Liver (tissue), 9 donors: Measurements from ENCODE around the gene HLCS. TPM values are rescaled to one million over a fixed set of nuclear protein-coding genes. Genes with fewer than 3 reads are reported as not detected.

Experiments used
- DNase-seq: peaks from one replicate; pipeline ENCODE4 v3.0.0-alpha.2; 2017; ENCODE audit warnings: low spot score
- H3K27ac ChIP-seq, 2 donors: one replicate each; pipeline ENCODE4 v1.7.0; 2013; ENCODE audit warnings: inconsistent platforms in 2 of 2, low read length in 2 of 2, control low read depth in 1 of 2, low read depth in 1 of 2, mild to moderate bottlenecking in 1 of 2
- H3K27me3 ChIP-seq, 4 donors: one replicate each; pipeline versions ENCODE4 v1.6.1 to v1.7.0; 2013; ENCODE audit warnings: low read length in 3 of 4, inconsistent platforms in 1 of 4, mild to moderate bottlenecking in 1 of 4, moderate library complexity in 1 of 4; ENCODE audit not compliant: control insufficient read depth in 4 of 4, insufficient read depth in 4 of 4
- H3K36me3 ChIP-seq, 4 donors: one replicate each; pipeline versions ENCODE4 v1.6.1 to v1.7.0; 2013; ENCODE audit warnings: low read length in 3 of 4, mild to moderate bottlenecking in 3 of 4, low read depth in 1 of 4, moderate library complexity in 1 of 4; ENCODE audit not compliant: control insufficient read depth in 4 of 4, insufficient read depth in 3 of 4
- H3K4me1 ChIP-seq, 4 donors: one replicate each; pipeline versions ENCODE4 v1.6.1 to v1.7.0; 2013; ENCODE audit warnings: low read length in 3 of 4, mild to moderate bottlenecking in 3 of 4, moderate library complexity in 1 of 4; ENCODE audit not compliant: control insufficient read depth in 4 of 4, insufficient read depth in 4 of 4
- H3K4me3 ChIP-seq, 3 donors: one replicate each; pipeline versions ENCODE4 v1.6.1 to v1.7.0; 2013; ENCODE audit warnings: low read length in 3 of 3, control low read depth in 1 of 3, low read depth in 1 of 3, mild to moderate bottlenecking in 1 of 3
- H3K9ac ChIP-seq, 2 donors: one replicate each; pipeline ENCODE4 v1.7.0; 2013; ENCODE audit warnings: low read length in 2 of 2, mild to moderate bottlenecking in 2 of 2, moderate library complexity in 2 of 2, control low read depth in 1 of 2, low read depth in 1 of 2
- H3K9me3 ChIP-seq, 4 donors: one replicate each; pipeline versions ENCODE4 v1.6.1 to v1.7.0; 2013; ENCODE audit warnings: low read length in 3 of 4; ENCODE audit not compliant: control insufficient read depth in 4 of 4
- ATF3 ChIP-seq: IDR thresholded peaks from 2 replicates; pipeline ENCODE4 v1.6.1; 2016; ENCODE audit warnings: antibody characterized with exemption
- FOXA1 ChIP-seq: IDR thresholded peaks from 2 replicates; pipeline ENCODE4 v1.6.1; 2016; ENCODE audit warnings: antibody characterized with exemption
- HNF4A ChIP-seq, 2 donors: conservative IDR thresholded peaks; 2 replicates each; pipeline ENCODE4 v1.6.1; 2016; ENCODE audit warnings: antibody characterized with exemption in 2 of 2, mild to moderate bottlenecking in 2 of 2
- MAX ChIP-seq: IDR thresholded peaks from 2 replicates; pipeline ENCODE4 v1.6.1; 2016; ENCODE audit warnings: antibody characterized with exemption
- NR2F2 ChIP-seq: IDR thresholded peaks from 2 replicates; pipeline ENCODE4 v1.6.1; 2016; ENCODE audit warnings: antibody characterized with exemption
- REST ChIP-seq: IDR thresholded peaks from 2 replicates; pipeline ENCODE4 v1.6.1; 2016; ENCODE audit warnings: antibody characterized with exemption, mild to moderate bottlenecking
- RXRA ChIP-seq, 2 donors: IDR thresholded peaks; 2 replicates each; pipeline ENCODE4 v1.6.1; 2017 to 2018; ENCODE audit warnings: antibody characterized with exemption in 2 of 2, mild to moderate bottlenecking in 1 of 2
- SP1 ChIP-seq: IDR thresholded peaks from 2 replicates; pipeline ENCODE4 v1.6.1; 2018; ENCODE audit warnings: antibody characterized with exemption, mild to moderate bottlenecking
- TAF1 ChIP-seq: conservative IDR thresholded peaks from 2 replicates; pipeline ENCODE4 v1.6.1; 2016; ENCODE audit warnings: antibody characterized with exemption, mild to moderate bottlenecking
- YY1 ChIP-seq: IDR thresholded peaks from 2 replicates; pipeline ENCODE4 v1.6.1; 2016; ENCODE audit warnings: antibody characterized with exemption, mild to moderate bottlenecking
- WGBS: extraction: QIAGEN DNeasy Blood & Tissue Kit; methylation state at CpG from one replicate; pipeline ENCODE4 v1.1.7; 2013; 5-methylcytosine and 5-hydroxymethylcytosine counted together
- polyA plus RNA-seq, 2 donors: library from polyadenylated mRNA; stranded (reverse) in 1 of 2; unstranded in 1 of 2; fragments of 200-250 nt in 1 of 2; fragments of >200 nt in 1 of 2; fragmentation: Nextera tagmentation in 1 of 2; extraction: Ambion mirVana in 1 of 2; gene quantifications; one replicate each; pipeline versions ENCODE4 v1.2.1 to v1.2.3, GENCODE V29; 2013 to 2015
- total RNA-seq, 2 donors: library from RNA; depleted of rRNA; stranded (reverse); fragments of >200 nt; gene quantifications; one replicate each; pipeline ENCODE4 v1.2.3, GENCODE V29; 2014
- donor health status: healthy.
- donor health status: healthy.
- donor health status: healthy.
- donor health status: healthy.
- donor health status: healthy.

Gene HLCS
- total and polyA plus RNA-seq, 4 donors, result 6.6 to 22.5 (median 8.3) TPM

GRCh38 chr21:36976228-36976861 is 9.9 kb upstream of the HLCS start (continued):
- TF ChIP-seq REST (no peak), MAX (no peak)

- H3K4me1 ChIP-seq, result peaks cover 0 to 4% (median 0%) of the 10 kb centered on the region in 4 donors
- H3K27me3 ChIP-seq, result no peaks in the 10 kb centered on the region
- TF ChIP-seq YY1 (no peak), RXRA (IDR thresholded peaks at IDR 0.05) (no peak), MAX (no peak), HNF4A (conservative IDR thresholded peaks at IDR 0.05) (no peak), TAF1 (no peak), NR2F2 (no peak), REST (no peak), FOXA1 (no peak), SP1 (no peak), ATF3 (no peak)
- no peak overlapping the region for H3K9ac ChIP-seq
- no peak overlapping the region for H3K27ac ChIP-seq
- H3K9me3 ChIP-seq, result no peaks in the 10 kb centered on the region
- no peak overlapping the region for H3K4me3 ChIP-seq
- H3K36me3 ChIP-seq, result peaks cover 0 to 2% (median 0%) of the 10 kb centered on the region in 4 donors
- 96% methylated on average over 6 of the region's 6 CpGs for WGBS
- DNase-seq, result no peak
Observed at GRCh38 chr21:36974851-36975192, 8.4 kb upstream of the HLCS start.
